GM18502 (cell line): Measurements from ENCODE around the gene MMP8.
"Not testable (repeated sequence)": the region's sequence is repeated elsewhere in the genome, so short reads cannot be mapped to it uniquely, and the experiment has no call there.

Experiments used
- ATAC-seq: cut with Tn5 transposase; IDR thresholded peaks from one replicate; pipeline ENCODE4 v1.9.1; 2021; ENCODE audit warnings: mild to moderate bottlenecking; ENCODE audit not compliant: unreplicated experiment, poor library complexity

MMP8 gene

DNA sequence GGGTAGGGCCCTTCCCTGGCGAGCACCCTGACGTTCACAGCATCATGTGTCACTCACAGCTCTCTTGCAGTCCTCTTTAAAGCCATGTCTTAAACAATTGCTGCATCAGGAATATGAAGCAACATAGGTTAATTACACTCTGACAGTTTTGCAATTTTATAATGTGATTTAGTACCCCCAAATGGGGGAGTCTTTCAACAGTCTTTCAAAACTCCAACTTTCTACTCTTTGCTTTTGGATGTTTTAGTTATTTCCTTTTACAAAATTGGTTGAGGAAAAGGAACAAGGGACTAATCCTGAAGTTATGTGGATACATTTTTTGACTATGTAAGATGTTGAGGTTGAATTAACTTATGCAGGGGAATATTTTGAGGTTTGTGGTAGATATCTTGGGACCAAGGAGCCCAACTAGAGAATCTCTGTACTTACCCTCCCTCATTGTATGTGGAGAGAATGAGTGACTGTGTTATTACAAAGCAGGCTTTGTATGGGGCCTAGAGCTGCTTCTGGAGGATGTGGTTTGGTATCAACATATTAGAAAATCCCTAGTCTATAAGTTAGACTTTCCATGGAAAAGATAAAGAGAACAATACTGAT is at the start of gene MMP8:
MMP8 (minus strand) TSS at position 51 of the 597 bp plus-strand sequence. CDS start 99 bp downstream, outside the sequence.
- no peak for ATAC-seq

- ATAC-seq, result no peak
These were observed 48.6 kb upstream of the MMP8 start for GRCh38 chr11:102773386-102773785.

GRCh38 chr11:102771351-102771750 is 46.6 kb upstream of the MMP8 start:
- no peak for ATAC-seq

GRCh38 chr11:102770191-102770590 is 45.4 kb upstream of the MMP8 start:
- ATAC-seq, result no peak

GRCh38 chr11:102767800-102768199 is 43.0 kb upstream of the MMP8 start:
- no peak for ATAC-seq

GRCh38 chr11:102763440-102763839 is 38.7 kb upstream of the MMP8 start:
- ATAC-seq, result no peak

GRCh38 chr11:102762361-102762767 is 37.6 kb upstream of the MMP8 start:
- ATAC-seq, result no peak

GRCh38 chr11:102761646-102762238 is 37.0 kb upstream of the MMP8 start:
- no peak for ATAC-seq

DNA sequence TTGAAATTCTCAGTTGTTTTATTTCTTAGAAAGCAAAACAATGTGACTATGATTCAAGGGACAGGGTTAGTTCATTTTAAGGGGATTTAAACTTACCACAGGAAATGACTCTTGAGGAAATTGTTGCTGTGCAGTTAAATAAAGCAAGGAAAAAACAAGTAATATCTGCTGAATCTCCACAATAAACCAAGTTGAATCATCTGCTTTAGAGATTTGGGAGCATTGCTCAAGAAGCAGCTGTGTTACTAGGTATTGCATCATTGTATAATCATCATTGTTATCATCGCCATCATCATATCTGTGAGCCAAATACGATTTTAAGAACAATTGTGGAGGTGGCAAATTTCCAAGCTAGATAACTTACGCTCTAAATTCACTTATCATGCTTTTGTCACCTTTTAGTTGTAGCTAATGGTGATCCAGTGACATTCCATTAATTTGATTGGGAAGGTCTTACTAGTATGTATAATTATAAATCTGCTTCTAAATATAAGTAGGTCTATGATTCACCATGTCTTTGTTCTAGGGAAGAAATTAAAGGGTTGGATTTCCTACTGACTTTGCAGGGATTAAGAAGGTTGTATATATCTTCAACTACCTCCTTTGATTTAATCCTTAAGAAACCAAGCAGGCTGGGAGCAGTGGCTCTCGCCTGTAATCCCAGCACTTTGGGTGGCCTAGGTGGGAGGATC is 35.7 kb upstream of the MMP8 start:
- no peak for ATAC-seq

DNA sequence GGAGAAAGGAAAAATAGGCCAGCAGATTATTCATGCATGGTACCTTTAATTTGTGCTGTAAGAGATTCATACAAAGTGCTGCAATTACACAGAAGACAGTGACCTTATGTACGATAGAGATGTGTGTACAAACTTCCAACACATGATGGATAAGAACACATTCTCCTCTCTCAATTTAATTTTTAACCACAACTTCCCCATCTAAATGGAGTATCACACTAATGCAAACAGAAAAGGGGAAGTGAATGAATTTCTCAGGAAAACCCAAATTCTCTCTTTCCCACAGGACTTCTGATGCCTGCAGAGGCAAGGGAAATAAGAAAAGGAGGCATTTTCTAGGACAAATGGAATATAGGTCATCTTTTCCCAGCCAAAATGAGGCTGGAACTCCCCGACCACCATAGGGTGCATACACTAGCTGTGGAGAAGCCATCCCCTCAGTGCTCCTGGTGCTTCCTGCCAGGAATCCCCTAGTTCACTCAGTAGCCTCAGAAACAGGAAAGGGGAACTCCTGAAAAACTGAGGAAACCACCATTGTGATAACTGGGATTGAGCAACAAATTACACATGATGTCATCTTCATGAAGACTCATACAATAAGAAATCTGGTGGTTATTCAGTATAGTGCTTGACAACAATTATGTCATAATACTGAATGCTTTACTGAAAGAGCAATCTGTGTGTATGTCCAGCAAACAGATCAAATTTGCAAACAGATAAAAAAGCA is 33.2 kb upstream of the MMP8 start:
- ATAC-seq, result no peak

GRCh38 chr11:102753267-102753666 is 28.5 kb upstream of the MMP8 start:
- no peak for ATAC-seq

DNA sequence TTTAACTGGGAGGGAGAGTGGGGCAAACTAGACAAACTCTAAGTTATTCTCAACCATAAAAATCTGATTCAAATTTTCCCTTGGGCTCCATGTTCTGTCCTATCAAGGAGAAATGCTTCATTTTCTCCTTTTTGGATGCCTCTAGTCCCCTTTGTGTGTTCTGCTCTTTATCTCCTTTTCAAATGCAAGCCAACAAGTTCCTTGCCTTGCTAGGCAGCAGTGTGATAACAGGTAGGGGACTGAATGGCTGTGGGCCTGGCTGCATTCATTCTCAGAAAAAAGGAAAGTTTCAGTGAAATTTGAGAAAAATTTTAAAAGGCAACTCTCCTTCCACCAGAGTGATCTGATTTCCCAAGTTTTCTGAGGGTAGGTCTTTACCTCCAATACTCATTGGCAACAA is 26.9 kb upstream of the MMP8 start:
- no peak for ATAC-seq

GRCh38 chr11:102749101-102749722 is 24.5 kb upstream of the MMP8 start:
- ATAC-seq, result no peak

- not testable (repeated sequence) for ATAC-seq
These were observed 22.2 kb upstream of the MMP8 start for GRCh38 chr11:102746746-102747578.

DNA sequence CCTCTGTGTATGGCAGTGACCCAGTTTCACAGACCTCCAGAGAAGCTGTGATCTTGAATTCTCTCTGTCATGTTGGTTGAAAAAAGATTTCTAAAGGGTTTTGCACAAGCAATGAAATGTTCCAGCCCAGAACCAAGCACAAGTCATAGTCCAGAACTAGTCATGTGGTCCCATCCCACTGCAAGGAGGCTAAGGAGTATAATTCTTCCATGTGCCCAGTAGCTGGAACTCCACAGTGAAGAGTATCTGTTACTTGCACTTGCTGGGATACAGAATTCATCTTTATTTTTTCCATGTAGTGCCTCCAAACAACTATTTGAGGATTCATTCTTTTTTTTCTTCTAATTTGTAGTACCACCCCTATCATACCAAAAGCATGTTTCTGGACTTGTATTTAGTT is 9.9 kb upstream of the MMP8 start:
- ATAC-seq, result no peak

DNA sequence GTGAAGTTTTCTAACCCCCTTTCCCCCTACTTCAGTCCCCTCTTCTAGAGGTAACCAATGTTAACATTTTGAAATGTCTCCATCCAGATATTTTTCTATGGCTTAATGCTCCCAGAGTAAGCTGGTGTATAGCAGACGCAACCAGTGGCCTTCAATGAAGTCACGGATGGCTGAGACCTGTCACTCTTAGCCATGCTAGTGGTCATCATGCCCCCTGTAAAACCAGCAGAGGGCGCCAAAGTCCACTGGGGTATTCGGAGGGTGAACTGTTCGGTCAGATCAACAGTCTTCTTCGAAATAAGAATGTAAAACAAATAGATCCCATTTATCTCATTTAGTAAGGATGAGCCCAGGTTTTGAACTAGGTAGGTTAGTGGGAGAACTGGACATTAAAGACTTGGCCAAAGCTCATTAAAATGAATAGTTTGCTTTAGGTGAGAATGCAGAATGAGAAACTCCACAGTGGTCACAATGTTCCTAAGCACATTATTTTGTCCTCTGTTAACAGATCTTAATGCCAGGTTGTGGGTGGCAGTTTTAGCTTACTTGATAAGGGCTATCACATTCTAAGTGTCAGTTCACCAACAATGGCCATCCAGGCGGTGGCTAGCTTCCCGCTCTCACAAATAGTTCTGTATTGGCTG is 8.6 kb upstream of the MMP8 start:
- ATAC-seq, result peak; percentile 91

GRCh38 chr11:102730944-102731343 is 6.2 kb upstream of the MMP8 start:
- ATAC-seq, result not testable (repeated sequence)

DNA sequence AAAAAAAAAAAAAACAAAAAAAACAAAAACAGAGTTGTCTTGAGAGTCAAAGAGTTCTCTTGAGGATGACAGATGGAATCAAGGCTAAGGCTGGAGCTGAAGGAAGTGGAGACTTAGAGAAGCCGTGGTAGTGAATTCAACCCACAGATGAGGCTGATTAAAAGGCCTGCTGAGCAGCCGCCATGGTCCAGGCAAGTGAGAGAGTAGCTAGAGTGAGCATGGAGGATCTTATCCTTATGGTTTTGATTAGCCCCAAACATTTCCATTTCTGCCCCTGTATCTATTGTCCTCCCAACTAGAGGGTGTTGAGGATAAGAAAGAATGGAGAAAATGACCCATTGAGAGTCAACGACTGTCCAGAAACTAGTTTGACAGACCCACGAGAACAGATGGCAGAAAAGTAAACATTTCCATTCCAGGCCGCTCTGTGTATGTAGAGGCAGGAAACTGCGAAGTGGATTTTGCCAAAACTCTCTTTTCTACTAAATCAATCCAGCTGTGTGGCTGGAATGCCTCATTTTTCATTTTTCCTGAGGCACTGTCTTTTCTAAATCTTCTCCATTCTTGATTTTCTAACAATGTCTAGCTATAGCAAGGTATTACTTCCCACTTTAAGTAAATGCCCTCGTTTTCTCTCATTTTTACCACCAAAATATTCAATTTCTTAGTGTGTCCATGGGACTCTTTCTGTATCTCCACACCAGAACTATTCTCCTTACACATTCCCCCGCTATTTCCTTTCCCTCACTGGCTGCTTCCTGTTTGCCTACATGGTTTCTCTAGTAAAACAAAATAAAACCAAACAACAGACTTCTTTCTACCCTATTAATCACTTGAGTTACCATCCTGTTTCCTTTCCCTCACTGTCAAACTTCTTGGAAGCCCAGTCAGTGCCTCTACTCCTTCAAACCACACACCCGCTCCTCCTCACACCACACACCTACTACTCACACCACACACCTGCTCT is 5.4 kb upstream of the MMP8 start:
- ATAC-seq, result no peak
